HG03439 (cell line): Measurements from ENCODE around the gene KCNJ8.
"Not testable (repeated sequence)": the region's sequence is repeated elsewhere in the genome, so short reads cannot be mapped to it uniquely, and the experiment has no call there.

ENCODE experiments used
- ATAC-seq: cut with Tn5 transposase; IDR thresholded peaks from one replicate; pipeline ENCODE4 v1.9.1; 2021; ENCODE audit warnings: mild to moderate bottlenecking, moderate library complexity; ENCODE audit not compliant: unreplicated experiment

KCNJ8 gene

DNA sequence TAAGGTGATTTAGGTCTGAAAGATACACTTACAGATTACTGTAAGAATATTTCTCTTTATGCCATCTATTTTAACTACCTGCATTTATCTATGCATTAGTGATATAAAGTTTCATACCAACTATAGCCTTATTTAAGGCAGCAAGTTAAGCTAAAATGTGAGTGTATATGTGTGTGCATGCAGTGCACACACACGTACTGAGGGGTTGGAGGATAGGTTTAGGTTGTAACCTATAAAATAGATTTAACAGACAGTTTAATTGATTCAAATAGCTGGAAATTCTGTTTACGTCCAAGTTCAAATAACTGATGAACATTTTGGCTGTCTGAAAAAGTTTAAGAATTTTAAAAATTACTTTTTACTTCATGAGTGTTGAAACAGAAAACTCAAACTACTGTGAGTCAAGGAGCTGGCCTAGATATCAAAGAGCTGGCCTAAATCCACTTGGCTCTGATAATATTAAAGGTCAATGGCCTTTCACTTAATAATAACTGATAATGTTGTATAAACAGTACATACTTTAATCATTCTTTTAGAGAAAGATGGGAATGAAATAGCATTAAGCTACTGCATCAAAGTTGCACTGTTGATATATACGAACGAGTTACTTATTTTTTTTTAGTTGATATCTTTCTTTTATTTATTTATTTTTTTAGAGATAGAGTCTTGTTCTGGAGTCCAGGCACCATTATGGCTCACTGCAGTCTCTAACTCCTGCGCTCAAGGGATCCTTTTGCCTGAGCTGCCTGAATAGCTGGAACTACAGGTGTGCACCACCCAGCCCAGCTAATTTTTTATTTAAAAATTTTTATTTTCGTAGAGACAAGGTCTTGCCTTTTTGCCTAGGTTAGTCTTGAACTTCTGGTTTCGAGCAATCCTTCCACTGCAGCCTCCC is 13.8 kb upstream of the KCNJ8 start:
- ATAC-seq, result no peak

DNA sequence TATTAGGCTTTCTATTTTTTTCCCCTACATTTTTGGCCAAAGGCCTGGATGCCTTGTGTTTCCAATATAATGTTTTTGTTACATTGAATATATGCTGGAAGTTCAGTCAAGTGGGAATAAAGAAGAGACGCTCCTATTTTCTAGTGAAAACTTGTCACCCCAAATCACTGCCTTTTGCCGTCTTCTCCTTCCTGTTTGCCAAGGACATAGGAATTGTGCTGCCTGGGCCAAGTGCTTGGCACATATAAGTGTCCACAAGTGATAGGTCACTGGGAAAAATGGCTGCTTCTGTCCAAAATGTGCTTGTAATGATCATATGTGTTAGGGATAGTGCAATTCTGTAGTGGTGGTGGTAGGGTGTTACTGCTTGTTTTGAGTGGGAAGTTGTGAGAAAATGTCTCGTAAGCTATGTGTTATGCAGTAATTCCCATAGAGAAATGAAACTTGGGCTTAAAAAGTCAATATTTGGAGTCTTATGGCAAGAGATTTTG is 11.6 kb upstream of the KCNJ8 start:
- no peak for ATAC-seq

GRCh38 chr12:21782723-21783122 is 8.2 kb upstream of the KCNJ8 start:
- not testable (repeated sequence) for ATAC-seq

DNA sequence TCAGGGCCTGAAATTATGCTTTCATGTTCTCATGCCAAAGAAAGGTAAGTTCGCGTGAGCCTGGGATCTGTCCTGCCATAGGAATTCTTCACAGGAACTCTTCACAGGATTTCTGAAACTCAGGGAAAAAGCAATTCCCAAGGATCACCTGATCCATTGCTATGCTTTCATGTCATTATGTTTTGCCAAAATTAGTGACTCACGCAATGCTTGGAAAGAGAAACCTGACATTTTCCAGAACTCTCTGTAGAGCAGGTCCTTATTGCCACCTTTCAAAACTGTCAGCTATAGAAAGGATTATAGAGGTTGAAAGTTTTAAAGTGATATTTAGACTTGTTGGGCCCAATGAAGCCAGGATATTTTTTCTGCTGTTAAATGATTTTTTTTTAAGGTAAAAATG is 6.3 kb upstream of the KCNJ8 start:
- no peak for ATAC-seq

DNA sequence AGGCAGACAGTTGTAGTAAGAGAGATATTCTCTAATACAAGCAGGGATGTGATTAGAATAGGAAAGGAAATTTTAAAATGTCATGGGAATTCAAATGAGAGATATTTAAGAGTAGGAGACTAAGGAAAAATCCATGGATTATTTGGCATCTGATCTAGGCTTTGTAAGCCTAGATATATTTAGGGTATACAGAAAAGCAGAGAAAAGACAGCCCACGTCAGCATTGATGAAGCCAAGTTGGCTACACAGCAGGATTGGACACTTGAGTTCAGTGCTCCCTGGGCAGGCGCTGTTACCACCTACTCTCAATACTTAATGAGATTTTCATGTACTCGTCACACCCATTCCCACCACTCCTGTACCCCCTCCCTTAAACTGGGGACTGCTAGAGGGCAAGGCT is 1.7 kb upstream of the KCNJ8 start:
- no peak for ATAC-seq

DNA sequence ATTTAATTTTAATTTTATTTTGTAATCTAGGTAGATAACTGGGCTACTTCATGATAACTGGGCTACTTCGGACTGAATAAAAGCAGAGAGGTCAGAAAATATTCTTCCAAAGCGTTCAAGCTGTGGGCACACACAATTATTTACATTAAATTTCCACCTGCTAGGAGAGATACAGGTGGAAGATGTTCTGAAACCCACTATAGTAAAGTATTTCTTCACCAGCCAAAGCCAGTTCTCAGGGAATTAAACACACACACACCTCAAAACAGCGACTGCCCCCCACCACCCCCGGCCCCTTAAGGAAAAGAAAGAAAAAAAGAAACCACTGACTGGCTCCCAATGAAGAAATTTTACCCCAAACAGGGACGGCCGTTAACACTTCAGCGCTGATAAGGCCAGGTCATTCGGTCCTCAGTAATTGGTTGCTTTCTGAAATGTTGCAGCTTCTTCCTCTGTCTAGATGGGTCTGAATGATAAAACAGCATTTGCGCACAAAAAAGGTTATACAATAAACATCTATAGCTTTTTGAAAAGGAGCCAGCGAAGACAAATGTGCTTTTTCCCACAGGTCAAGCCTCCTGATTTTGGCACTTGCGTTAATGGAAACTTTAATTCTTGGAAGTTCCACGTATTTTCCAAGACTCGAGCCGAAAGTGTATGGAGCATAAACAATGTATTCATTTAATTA is 771 bp upstream of the KCNJ8 start:
- ATAC-seq, result no peak

- ATAC-seq, result no peak
These were observed 700 bp downstream of the KCNJ8 start for GRCh38 chr12:21773806-21774205.

DNA sequence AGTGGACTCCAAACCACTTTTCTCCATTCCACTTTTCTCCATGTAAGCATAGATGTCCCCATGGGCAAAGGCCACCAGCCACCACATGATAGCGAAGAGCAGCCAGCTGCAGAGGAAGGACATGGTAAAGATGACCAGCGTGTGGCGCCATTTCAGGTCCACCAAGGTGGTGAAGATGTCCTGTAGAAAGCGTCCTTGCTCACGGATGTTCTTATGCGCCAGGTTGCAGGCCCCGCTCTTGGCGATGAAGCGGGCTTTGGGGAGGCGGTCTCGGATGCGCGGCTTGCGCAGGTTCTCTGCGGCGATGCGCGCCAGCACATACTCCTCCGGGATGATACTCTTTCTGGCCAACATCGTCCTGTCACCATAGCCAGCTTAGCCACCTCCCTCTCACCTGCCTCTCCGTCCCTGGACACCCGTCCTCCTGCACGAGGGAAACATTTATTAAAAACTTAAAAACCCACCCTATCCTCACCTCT is 1.2 kb downstream of the KCNJ8 start:
- ATAC-seq, result no peak

- no peak for ATAC-seq
These were observed 3.2 kb downstream of the KCNJ8 start for GRCh38 chr12:21771311-21771710.

- ATAC-seq, result no peak
These were observed 5.2 kb downstream of the KCNJ8 start for GRCh38 chr12:21769307-21769706.

DNA sequence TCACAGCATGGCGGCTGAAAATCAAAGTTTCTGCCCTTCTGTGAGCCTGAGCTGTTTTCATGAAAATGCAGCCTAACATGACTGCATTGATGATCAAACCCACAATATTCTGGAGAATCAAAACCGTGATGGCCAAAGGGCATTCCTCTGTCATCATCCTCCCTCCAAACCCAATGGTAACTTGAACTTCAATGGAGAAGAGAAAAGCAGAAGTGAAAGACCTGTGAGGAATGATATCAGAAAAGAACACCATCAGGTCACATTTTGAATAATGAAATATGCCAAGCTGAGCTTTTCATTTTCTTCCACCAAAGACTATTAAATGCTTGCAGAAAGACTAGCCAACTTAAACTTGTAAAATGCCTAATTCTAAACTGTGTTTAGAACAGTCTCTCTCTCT is 8.1 kb downstream of the KCNJ8 start:
- ATAC-seq, result no peak

DNA sequence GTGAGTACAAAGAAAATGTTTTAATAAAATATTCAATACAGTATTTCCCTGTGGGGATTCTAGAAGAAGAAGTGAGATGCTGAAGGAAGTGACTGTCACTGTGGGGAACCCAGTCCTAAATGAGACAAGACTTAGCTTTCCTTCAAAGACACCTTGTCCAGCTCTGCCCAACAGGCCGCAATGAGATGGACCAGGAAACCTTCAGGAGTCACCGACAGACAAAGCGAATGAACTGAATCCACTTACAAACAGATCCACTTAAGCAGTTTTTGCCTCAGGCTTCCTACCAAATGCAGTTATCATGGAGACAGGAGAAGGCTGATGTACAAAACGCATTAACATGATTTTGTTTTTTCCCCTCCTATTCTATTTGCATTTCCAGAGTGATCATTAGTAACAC is 9.6 kb downstream of the KCNJ8 start:
- ATAC-seq, result no peak

DNA sequence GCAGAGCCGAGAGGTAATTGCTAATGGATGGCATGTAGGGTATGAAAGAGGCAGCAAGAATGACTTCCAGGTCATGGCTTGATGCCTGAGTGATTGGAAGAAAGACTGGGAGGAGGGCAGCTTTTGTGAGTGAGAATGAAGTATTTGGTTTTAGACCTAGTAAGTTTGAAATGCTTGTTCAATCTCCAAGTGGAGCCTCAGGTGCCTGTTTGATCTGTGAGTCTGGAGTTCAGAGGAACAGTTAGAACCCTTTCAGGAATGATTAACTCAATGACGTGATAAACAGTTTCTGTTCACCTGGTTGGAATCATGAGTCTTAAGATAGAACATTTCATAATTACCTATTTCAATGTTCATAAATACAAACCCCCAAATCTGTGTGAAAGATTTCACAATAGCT is 10.4 kb downstream of the KCNJ8 start:
- no peak for ATAC-seq

- no peak for ATAC-seq
These were observed 11.0 kb downstream of the KCNJ8 start for GRCh38 chr12:21763531-21763930.

- no peak for ATAC-seq
These were observed 14.8 kb downstream of the KCNJ8 start for GRCh38 chr12:21759737-21760136.

DNA sequence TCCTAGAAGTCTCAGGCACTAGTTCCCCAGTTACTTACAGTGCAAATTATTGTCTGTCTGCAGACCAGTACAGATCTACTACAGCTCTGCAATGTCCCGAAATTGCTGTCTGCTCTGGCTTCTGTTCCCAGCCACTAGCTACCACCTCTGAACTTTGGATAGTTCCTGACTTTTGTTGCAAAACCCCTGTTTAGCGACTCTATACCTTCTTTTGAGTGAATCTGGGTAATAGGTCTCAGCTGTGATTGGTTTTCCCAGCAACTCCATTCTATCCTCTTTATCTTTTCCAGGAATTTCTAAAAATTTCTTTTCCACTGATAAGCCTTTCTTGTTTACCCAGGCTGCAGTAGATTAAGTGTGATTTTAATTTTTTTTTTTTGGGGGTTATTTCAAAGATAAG is 16.8 kb downstream of the KCNJ8 start:
- no peak for ATAC-seq

DNA sequence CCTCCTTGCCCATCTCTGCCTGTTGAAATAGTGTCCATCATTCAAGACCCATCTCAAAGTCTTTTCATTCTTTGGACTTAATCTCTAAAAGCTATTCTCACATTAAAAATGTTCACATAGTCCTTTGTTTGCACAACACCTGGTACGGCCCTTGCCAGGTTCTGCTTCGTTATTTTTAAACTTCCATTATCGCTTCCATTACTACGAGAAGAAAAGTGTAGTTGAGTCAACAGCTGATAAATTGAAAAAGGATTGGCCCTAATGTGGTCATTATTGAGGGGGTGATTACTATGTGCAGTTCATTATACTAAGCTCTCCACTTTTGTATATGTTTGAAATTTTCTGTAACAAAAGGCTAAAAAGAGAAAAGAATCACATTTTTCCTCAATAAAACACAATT is 17.8 kb downstream of the KCNJ8 start:
- ATAC-seq, result no peak

GRCh38 chr12:21751517-21751916 is 23.0 kb downstream of the KCNJ8 start:
- no peak for ATAC-seq

- no peak for ATAC-seq
These were observed 29.2 kb downstream of the KCNJ8 start for GRCh38 chr12:21745258-21745657.

- no peak for ATAC-seq
These were observed 43.4 kb downstream of the KCNJ8 start for GRCh38 chr12:21731144-21731543.

DNA sequence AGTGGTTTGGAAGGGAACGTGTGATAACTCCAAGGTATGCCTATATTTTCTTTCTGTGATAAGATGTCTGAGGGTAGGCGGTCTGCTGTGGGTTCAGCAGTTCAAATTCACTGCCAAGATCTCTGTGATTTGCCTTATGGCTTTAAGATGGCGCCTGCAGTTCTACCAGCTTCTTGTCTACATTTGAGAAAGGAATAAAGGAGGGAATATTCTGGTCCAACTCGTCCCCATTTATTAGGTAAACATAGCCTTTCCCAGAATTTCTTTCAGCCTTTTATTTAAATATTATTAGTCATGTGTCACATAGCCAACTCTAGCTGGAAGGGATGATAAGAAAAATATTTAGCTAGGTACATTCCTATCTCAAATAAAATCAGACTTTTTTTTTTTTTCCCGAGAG is 48.8 kb downstream of the KCNJ8 start:
- no peak for ATAC-seq
